Measurements from ENCODE around the gene PPM1J. TPM values are rescaled to one million over a fixed set of nuclear protein-coding genes. Genes with fewer than 3 reads are reported as not detected.

PPM1J gene
- total RNA-seq, 2 experiments from 2014 or later, result 0.69 to 1.2 TPM

- intact Hi-C loops (cut with micrococcal nuclease), result no loop called here
- no peak for DNase-seq
- Mint-ChIP-seq H3K27ac (no peak overlapping the region), H3K4me3 (no peak overlapping the region), H3K4me1 (ENCODE audit: low read depth) (peaks cover 55% of the 10 kb centered on the region), H3K27me3 (no peaks in the 10 kb centered on the region), H3K36me3 (peaks cover 10% of the 10 kb centered on the region), H3K9me3 (no peaks in the 10 kb centered on the region)
- CTCF ChIA-PET, result interaction anchor here (0.7 to 2.7 kb wide), 4 partner anchors 12 to 236 kb away, joined by 3 to 19 read pairs (median 6); partner anchors contain the start of gene PPM1J
- POLR2A ChIA-PET, result interaction anchor here (1.4 to 1.7 kb wide), 3 partner anchors 13 to 84 kb away, joined by 4 to 6 read pairs (median 6); partner anchors contain the start of genes MOV10, PPM1J and ST7L
Measured at GRCh38 chr1:112702420-112703261, 12.5 kb downstream of the PPM1J start.

GRCh38 chr1:112702067-112702395 lies 13.1 kb downstream of the PPM1J start:
- H3K4me3 Mint-ChIP-seq, result no peak overlapping the region
- no peak for DNase-seq
- peaks cover 10% of the 10 kb centered on the region for H3K36me3 Mint-ChIP-seq
- no peaks in the 10 kb centered on the region for H3K27me3 Mint-ChIP-seq
- CTCF ChIA-PET, result interaction anchor here (0.7 to 2.6 kb wide), 3 partner anchors 14 to 236 kb away, joined by 3 to 6 read pairs (median 5); no protein-coding TSS in a partner anchor
- peak overlapping the region; percentile 46 for H3K27ac Mint-ChIP-seq
- no peaks in the 10 kb centered on the region for H3K9me3 Mint-ChIP-seq
- intact Hi-C loops (cut with micrococcal nuclease), result no loop called here
- POLR2A ChIA-PET, result interaction anchor here (0.9 to 1.7 kb wide), 4 partner anchors 11 to 83 kb away, joined by 3 to 6 read pairs (median 5); partner anchors contain the start of genes MOV10, PPM1J and ST7L
- peaks cover 54% of the 10 kb centered on the region for H3K4me1 Mint-ChIP-seq (ENCODE audit: low read depth)

- no peaks in the 10 kb centered on the region for H3K9me3 Mint-ChIP-seq
- peaks cover 54% of the 10 kb centered on the region for H3K4me1 Mint-ChIP-seq (ENCODE audit: low read depth)
- CTCF ChIA-PET, result interaction anchor here (0.7 to 2.6 kb wide), 2 partner anchors 14 to 28 kb away, joined by 3 to 6 read pairs; no protein-coding TSS in a partner anchor
- no peak for DNase-seq
- intact Hi-C loops (cut with micrococcal nuclease), result no loop called here
- H3K27ac Mint-ChIP-seq, result peak overlapping the region; percentile 87
- POLR2A ChIA-PET, result interaction anchor here (0.9 to 1.5 kb wide), 3 partner anchors 11 to 26 kb away, joined by 3 to 6 read pairs (median 4); partner anchors contain the start of gene PPM1J
- no peak overlapping the region for H3K4me3 Mint-ChIP-seq
- H3K36me3 Mint-ChIP-seq, result peaks cover 10% of the 10 kb centered on the region
- H3K27me3 Mint-ChIP-seq, result no peaks in the 10 kb centered on the region
Measured at GRCh38 chr1:112701227-112702066, 13.7 kb downstream of the PPM1J start.

GRCh38 chr1:112700290-112701226 lies 14.6 kb downstream of the PPM1J start:
- Mint-ChIP-seq H3K9me3 (no peaks in the 10 kb centered on the region), H3K4me3 (no peak overlapping the region), H3K4me1 (ENCODE audit: low read depth) (peaks cover 47% of the 10 kb centered on the region), H3K27me3 (no peaks in the 10 kb centered on the region), H3K27ac (peak overlapping the region; percentile 87), H3K36me3 (peaks cover 10% of the 10 kb centered on the region)
- ChIA-PET CTCF (interaction anchor here (0.7 to 2.6 kb wide), 3 partner anchors 15 to 104 kb away, joined by 3 to 6 read pairs (median 3); no protein-coding TSS in a partner anchor), POLR2A (interaction anchor here (1.5 kb wide), 1 partner anchor 26 kb away, joined by 4 read pairs; no protein-coding TSS in a partner anchor)
- DNase-seq, result peak; percentile 82
- intact Hi-C loops (cut with micrococcal nuclease), result no loop called here

- peak overlapping the region; percentile 87 for H3K27ac Mint-ChIP-seq
- peaks cover 10% of the 10 kb centered on the region for H3K36me3 Mint-ChIP-seq
- H3K27me3 Mint-ChIP-seq, result no peaks in the 10 kb centered on the region
- DNase-seq, result no peak
- ChIA-PET CTCF (interaction anchor here (0.6 to 1.2 kb wide), 2 partner anchors 105 to 301 kb away, joined by 3 to 4 read pairs; no protein-coding TSS in a partner anchor), POLR2A (interaction anchor here (1.5 to 1.7 kb wide), 2 partner anchors 25 kb away, joined by 4 to 8 read pairs; partner anchors contain the start of gene MOV10)
- intact Hi-C loops (cut with micrococcal nuclease), result no loop called here
- H3K4me1 Mint-ChIP-seq (ENCODE audit: low read depth), result peaks cover 38% of the 10 kb centered on the region
- H3K9me3 Mint-ChIP-seq, result no peaks in the 10 kb centered on the region
- no peak overlapping the region for H3K4me3 Mint-ChIP-seq
Measured at GRCh38 chr1:112699425-112700144, 15.5 kb downstream of the PPM1J start.

GRCh38 chr1:112698366-112699310 lies 16.5 kb downstream of the PPM1J start:
- Mint-ChIP-seq H3K27me3 (no peaks in the 10 kb centered on the region), H3K4me3 (no peak overlapping the region), H3K27ac (peak overlapping the region; percentile 11), H3K36me3 (peaks cover 10% of the 10 kb centered on the region), H3K4me1 (ENCODE audit: low read depth) (peaks cover 30% of the 10 kb centered on the region), H3K9me3 (no peaks in the 10 kb centered on the region)
- CTCF ChIA-PET, result interaction anchor here (0.6 to 1.2 kb wide), 2 partner anchors 106 to 300 kb away, joined by 3 to 4 read pairs; no protein-coding TSS in a partner anchor
- POLR2A ChIA-PET, result interaction anchor here (1.0 to 1.7 kb wide), 2 partner anchors 10 to 24 kb away, joined by 3 to 8 read pairs; partner anchors contain the start of gene MOV10
- no peak for DNase-seq
- intact Hi-C loops (cut with micrococcal nuclease), result no loop called here

GRCh38 chr1:112697781-112698201 lies 17.3 kb downstream of the PPM1J start:
- ChIA-PET POLR2A (interaction anchor here (1.0 kb wide), 1 partner anchor 9 kb away, joined by 3 read pairs; no protein-coding TSS in a partner anchor), CTCF (interaction anchor here (1.0 kb wide), 1 partner anchor 18 kb away, joined by 3 read pairs; no protein-coding TSS in a partner anchor)
- no peaks in the 10 kb centered on the region for H3K9me3 Mint-ChIP-seq
- peaks cover 30% of the 10 kb centered on the region for H3K4me1 Mint-ChIP-seq (ENCODE audit: low read depth)
- H3K27ac Mint-ChIP-seq, result no peak overlapping the region
- intact Hi-C loops (cut with micrococcal nuclease), result no loop called here
- H3K36me3 Mint-ChIP-seq, result peaks cover 11% of the 10 kb centered on the region
- H3K27me3 Mint-ChIP-seq, result no peaks in the 10 kb centered on the region
- H3K4me3 Mint-ChIP-seq, result no peak overlapping the region
- no peak for DNase-seq

- H3K27me3 Mint-ChIP-seq, result no peaks in the 10 kb centered on the region
- H3K9me3 Mint-ChIP-seq, result no peaks in the 10 kb centered on the region
- H3K36me3 Mint-ChIP-seq, result peaks cover 12% of the 10 kb centered on the region
- intact Hi-C loops (cut with micrococcal nuclease), result no loop called here
- peak overlapping the region; percentile 23 for H3K27ac Mint-ChIP-seq
- DNase-seq, result no peak
- ChIA-PET POLR2A (no interaction called here), CTCF (interaction anchor here (1.0 kb wide), 1 partner anchor 19 kb away, joined by 3 read pairs; no protein-coding TSS in a partner anchor)
- H3K4me3 Mint-ChIP-seq, result no peak overlapping the region
- peaks cover 22% of the 10 kb centered on the region for H3K4me1 Mint-ChIP-seq (ENCODE audit: low read depth)
Measured at GRCh38 chr1:112696578-112697314, 18.4 kb downstream of the PPM1J start.

GRCh38 chr1:112695276-112695675 lies 19.9 kb downstream of the PPM1J start:
- H3K27ac Mint-ChIP-seq, result no peak overlapping the region
- no peaks in the 10 kb centered on the region for H3K9me3 Mint-ChIP-seq
- no peaks in the 10 kb centered on the region for H3K27me3 Mint-ChIP-seq
- intact Hi-C loops (cut with micrococcal nuclease), result no loop called here
- H3K4me1 Mint-ChIP-seq (ENCODE audit: low read depth), result peaks cover 7% of the 10 kb centered on the region
- DNase-seq, result no peak
- no peak overlapping the region for H3K4me3 Mint-ChIP-seq
- CTCF ChIA-PET, result no interaction called here
- H3K36me3 Mint-ChIP-seq, result peaks cover 12% of the 10 kb centered on the region
- POLR2A ChIA-PET, result no interaction called here
